H1 (cell line): ENCODE data around the gene TMEM244. TPM values are rescaled to one million over a fixed set of nuclear protein-coding genes. Genes with fewer than 3 reads are reported as not detected.

Experiments used
- CBX5 ChIP-seq: fragments of 300-800, 300-1000 bp; sonication (generic); IDR thresholded peaks from 2 replicates; pipeline ENCODE4 v1.7.1; 2016; ENCODE audit warnings: antibody characterized with exemption, low read length, low read depth
- FOSL1 ChIP-seq: IDR thresholded peaks from 2 replicates; pipeline ENCODE4 v1.6.1; 2011; ENCODE audit warnings: mild to moderate bottlenecking, low read depth, low read length, moderate library complexity; ENCODE audit not compliant: insufficient read depth
- JUND ChIP-seq: IDR thresholded peaks from 2 replicates; pipeline ENCODE4 v1.6.1; 2011; ENCODE audit warnings: mild to moderate bottlenecking, improper control_type of control experiment, low read length
- KDM1A ChIP-seq: fragments of 200-600, 300-600 bp; sonication (generic); IDR thresholded peaks from 2 replicates; pipeline ENCODE4 v1.7.1; 2016; ENCODE audit warnings: mild to moderate bottlenecking, low read length, borderline replicate concordance
- KDM5A ChIP-seq: fragments of 200-600 bp; IDR thresholded peaks from 2 replicates; pipeline ENCODE4 v1.7.1; 2012; ENCODE audit warnings: mild to moderate bottlenecking, low read length, inconsistent platforms, mixed read lengths
- NANOG ChIP-seq: IDR thresholded peaks from 2 replicates; pipeline ENCODE4 v1.6.1; 2011; ENCODE audit warnings: low read length, low read depth, mild to moderate bottlenecking, inconsistent platforms; ENCODE audit not compliant: insufficient read depth, poor library complexity, severe bottlenecking
- POU5F1 ChIP-seq: IDR thresholded peaks from 2 replicates; pipeline ENCODE4 v1.6.1; 2011; ENCODE audit warnings: low read depth, mild to moderate bottlenecking, low read length, moderate library complexity
- RNF2 ChIP-seq: fragments of 200-900, 300-1000 bp; sonication (generic); IDR thresholded peaks from 2 replicates; pipeline ENCODE4 v1.7.1; 2016; ENCODE audit warnings: borderline replicate concordance, low read depth, mild to moderate bottlenecking, antibody characterized with exemption, low read length; ENCODE audit not compliant: poor library complexity, severe bottlenecking; ENCODE audit errors: missing control alignments
- SIX5 ChIP-seq: IDR thresholded peaks from 2 replicates; pipeline ENCODE4 v1.6.1; 2011; ENCODE audit warnings: mild to moderate bottlenecking, low read depth, low read length
- SP2 ChIP-seq: IDR thresholded peaks from 2 replicates; pipeline ENCODE4 v1.6.1; 2012; ENCODE audit warnings: mild to moderate bottlenecking, low read length, inconsistent platforms
- SRF ChIP-seq: IDR thresholded peaks from 2 replicates; pipeline ENCODE4 v1.6.1; 2011; ENCODE audit warnings: mild to moderate bottlenecking, low read depth, low read length, moderate library complexity
- ZNF274 ChIP-seq: IDR thresholded peaks from 2 replicates; pipeline ENCODE4 v1.7.0; 2012; ENCODE audit warnings: low read length, borderline replicate concordance; ENCODE audit errors: extremely low read depth
- polyA plus RNA-seq, 7 experiments: library from polyadenylated mRNA; depleted of rRNA in 3 of 7; stranded (reverse) in 5 of 7; unstranded in 2 of 7; fragments of >200 nt in 5 of 7; fragments of 200-250 nt in 2 of 7; gene quantifications; 1 replicate in 5 of 7; 2 replicates in 1 of 7; 4 replicates in 1 of 7; pipeline versions ENCODE4 v1.2.1 to v1.2.3, GENCODE V29; 2011 to 2013; ENCODE audit warnings: missing spikeins in 2 of 7, mixed read lengths in 2 of 7
- total RNA-seq: library from RNA; stranded (reverse); fragmentation: NEBNext Ultra II Directional; extraction: Animal tissue kit (Norgen Biotek cat#: 25700); gene quantifications from 2 replicates; pipeline ENCODE4 v1.2.1, GENCODE V29; 2021
- TF ChIP-seq, protein P1 (sequence below): IDR thresholded peaks from 2 replicates; pipeline ENCODE4 v1.6.1; 2012; ENCODE audit warnings: low read length, inconsistent platforms

Gene TMEM244
- total and polyA plus RNA-seq, 2 of the 8 experiments (the other 6 are each of a cell fraction or from before 2014, with no cell fraction given) = not detected

DNA sequence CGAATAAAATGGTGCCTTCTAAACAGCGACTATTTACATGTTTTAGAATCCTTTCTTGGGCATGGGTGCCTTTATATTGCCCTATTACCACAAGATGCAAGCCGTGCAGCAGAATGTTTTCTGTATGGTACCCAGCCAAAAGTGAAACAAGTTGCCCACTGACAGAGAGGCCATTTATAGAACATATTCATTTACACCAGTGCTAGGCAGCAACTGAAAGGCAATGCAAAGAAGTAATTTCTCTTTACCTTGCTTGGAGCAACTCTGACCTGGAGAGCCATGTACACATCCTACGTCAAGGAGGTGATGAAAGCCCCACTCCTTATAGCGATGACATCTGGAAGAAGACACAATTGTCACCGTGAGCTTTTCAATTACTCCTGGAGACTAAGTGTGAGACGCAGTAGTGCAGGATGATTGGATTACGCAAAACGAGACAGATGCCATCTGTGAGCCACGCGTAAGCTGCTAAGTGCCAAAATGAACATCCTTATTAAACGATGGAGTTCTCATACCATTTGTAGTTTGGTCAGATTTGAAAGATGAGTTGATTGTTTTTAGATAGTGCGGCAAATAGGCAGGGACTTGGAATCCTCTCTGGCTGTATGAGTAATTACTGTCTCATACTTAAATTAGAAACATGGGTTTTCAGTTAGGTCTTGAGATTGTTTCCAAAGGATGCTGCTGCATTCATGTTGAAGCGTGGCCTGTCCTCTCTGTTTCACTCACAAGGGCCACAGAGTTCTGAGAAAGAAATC lies at the start of gene TMEM244 (continued):
- TF ChIP-seq SP2 = no peak
- no peak for TF ChIP-seq RNF2
- TF ChIP-seq SRF = no peak
- TF ChIP-seq, protein P1, sequence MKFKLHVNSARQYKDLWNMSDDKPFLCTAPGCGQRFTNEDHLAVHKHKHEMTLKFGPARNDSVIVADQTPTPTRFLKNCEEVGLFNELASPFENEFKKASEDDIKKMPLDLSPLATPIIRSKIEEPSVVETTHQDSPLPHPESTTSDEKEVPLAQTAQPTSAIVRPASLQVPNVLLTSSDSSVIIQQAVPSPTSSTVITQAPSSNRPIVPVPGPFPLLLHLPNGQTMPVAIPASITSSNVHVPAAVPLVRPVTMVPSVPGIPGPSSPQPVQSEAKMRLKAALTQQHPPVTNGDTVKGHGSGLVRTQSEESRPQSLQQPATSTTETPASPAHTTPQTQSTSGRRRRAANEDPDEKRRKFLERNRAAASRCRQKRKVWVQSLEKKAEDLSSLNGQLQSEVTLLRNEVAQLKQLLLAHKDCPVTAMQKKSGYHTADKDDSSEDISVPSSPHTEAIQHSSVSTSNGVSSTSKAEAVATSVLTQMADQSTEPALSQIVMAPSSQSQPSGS = no peak
- TF ChIP-seq JUND = no peak
- no peak for TF ChIP-seq NANOG
- TF ChIP-seq CBX5 = no peak
- TF ChIP-seq SIX5 = no peak
- TF ChIP-seq POU5F1 = no peak
- TF ChIP-seq KDM1A = no peak
- no peak for TF ChIP-seq KDM5A
- no peak for TF ChIP-seq ZNF274
- no peak for TF ChIP-seq FOSL1
